GM18508 (cell line): ENCODE measurements around the gene TMEM81.

Experiments
- ATAC-seq: cut with Tn5 transposase; IDR thresholded peaks from one replicate; pipeline ENCODE4 v1.9.1; 2021; ENCODE audit warnings: moderate number of reproducible peaks; ENCODE audit not compliant: insufficient read depth, unreplicated experiment

The TMEM81 gene

GRCh38 chr1:205041001-205041715, 43.1 kb downstream of the TMEM81 start:
- ATAC-seq = no peak

GRCh38 chr1:205038132-205038786, 46.0 kb downstream of the TMEM81 start:
- no peak for ATAC-seq

GRCh38 chr1:205037539-205037938, 46.7 kb downstream of the TMEM81 start:
- no peak for ATAC-seq
